Measurements from ENCODE around the gene RPL22L1.
"Not testable (repeated sequence)": the region's sequence is repeated elsewhere in the genome, so short reads cannot be mapped to it uniquely, and the experiment has no call there.

- TF ChIP-seq EZH2 (IDR thresholded peaks at IDR 0.05; ENCODE audit: low read depth, unreplicated experiment); CTCF (conservative IDR thresholded peaks at IDR 0.05; ENCODE audit: low read depth in 2 of 2); POLR2AphosphoS5 (IDR thresholded peaks at IDR 0.05; ENCODE audit: low read depth); CREB1 (CRISPR knock-in tag; IDR thresholded peaks at IDR 0.05; ENCODE audit: low read depth); REST (IDR thresholded peaks at IDR 0.05; ENCODE audit: unreplicated experiment); NANOG (IDR thresholded peaks at IDR 0.05; ENCODE audit: borderline replicate concordance); ZNF114 (CRISPR knock-in tag; IDR thresholded peaks at IDR 0.05); EZH2phosphoT487 (IDR thresholded peaks at IDR 0.05; ENCODE audit: unreplicated experiment); JUNB (IDR thresholded peaks at IDR 0.05; ENCODE audit: unreplicated experiment); STAT1 (IDR thresholded peaks at IDR 0.05; ENCODE audit: unreplicated experiment): not testable (repeated sequence)
Measured at GRCh38 chr3:170896333-170896732, 26.3 kb upstream of the RPL22L1 start.

Data from GM23338 (cell line).